Thyroid gland (tissue), 4 donors: Measurements from ENCODE around the gene PCTP.

ENCODE experiments used
- CTCF ChIP-seq, 6 experiments: fragments of 200-600 bp in 3 of 6; fragments of 450-650 bp in 3 of 6; sonication (generic) in 3 of 6; IDR thresholded peaks; one replicate each; pipeline ENCODE4 v1.5.1; 2016 to 2019; ENCODE audit warnings: antibody characterized with exemption in 6 of 6, mild to moderate bottlenecking in 2 of 6, inconsistent platforms in 1 of 6, moderate library complexity in 1 of 6
- POLR2A ChIP-seq, 2 donors: fragments of 450-650 bp; IDR thresholded peaks; one replicate each; pipeline ENCODE4 v1.6.1; 2017; ENCODE audit warnings: antibody characterized with exemption in 2 of 2, mild to moderate bottlenecking in 2 of 2, moderate library complexity in 1 of 2

DNA sequence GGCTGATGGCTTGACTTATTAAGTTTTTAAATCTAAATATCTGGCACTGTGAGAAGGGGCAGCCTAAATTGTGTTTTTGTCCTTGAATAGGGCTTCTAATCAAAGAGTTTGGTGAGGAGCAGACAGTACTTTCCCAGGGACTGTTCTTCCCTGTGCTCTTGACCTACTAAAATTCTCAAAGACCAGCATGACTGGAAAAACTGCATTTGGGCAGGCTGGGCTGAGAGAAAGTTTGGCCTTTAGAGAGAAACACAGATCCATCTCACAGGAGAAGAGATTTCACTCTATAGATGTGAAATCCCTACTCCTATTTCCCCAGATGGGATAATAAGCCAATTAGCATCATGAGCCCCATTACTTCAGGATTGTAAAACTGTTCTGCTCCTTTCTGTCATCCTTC lies 7.3 kb downstream of the PCTP start:
- TF ChIP-seq CTCF (IDR thresholded peaks at IDR 0.05) (no peak), POLR2A (IDR thresholded peaks at IDR 0.05) (no peak)
